Measurements from ENCODE around the gene OARD1.
"Not testable (repeated sequence)": the region's sequence is repeated elsewhere in the genome, so short reads cannot be mapped to it uniquely, and the experiment has no call there.

Gene OARD1, protein sequence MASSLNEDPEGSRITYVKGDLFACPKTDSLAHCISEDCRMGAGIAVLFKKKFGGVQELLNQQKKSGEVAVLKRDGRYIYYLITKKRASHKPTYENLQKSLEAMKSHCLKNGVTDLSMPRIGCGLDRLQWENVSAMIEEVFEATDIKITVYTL

DNA sequence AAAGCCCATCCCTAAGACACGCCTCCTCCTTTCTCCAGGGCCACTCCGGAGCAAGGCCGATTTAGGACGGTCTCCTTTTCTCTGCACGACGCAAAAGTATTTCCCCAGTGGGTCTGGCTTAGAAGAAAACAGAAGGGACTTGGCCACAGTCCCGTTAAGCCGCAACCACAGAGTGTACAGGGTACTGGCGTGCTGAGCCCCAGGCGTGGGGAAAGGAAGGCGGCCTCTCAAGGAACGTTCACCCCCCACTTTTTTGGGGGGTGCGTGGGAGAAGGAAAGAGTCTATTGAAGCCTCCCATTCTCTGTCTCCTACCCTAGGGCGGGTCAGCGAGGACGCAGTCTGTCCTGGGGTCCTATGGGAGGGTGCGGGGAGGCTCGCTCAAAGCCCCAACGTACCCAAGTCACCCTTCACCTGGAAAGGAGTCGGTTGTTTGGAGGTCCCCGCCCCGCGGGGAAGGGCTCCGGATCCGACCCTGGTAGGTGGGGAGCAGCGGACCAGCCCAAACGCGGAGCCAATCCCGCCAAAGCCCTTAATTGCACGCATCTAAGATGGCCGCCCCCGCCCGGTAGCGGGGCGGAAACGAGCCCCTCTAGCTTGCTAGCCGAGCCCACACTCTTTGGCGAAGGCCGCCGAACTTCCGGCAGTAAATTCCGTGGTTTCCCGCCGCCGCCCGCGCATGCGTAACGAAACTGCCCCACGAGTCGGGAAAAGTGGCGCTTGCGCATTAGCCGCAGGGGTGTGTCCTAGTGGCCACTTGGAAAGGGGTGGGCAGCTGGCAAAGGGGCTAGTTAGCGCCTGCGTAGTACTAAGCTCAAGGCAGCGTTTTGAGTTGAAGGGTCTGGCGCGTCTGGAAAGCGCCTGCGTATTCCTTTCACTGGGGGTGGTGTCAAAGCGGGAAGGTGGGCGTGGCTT is at the start of gene OARD1:
Gene OARD1 (minus strand): TSS at position 434 of the 913 bp plus-strand sequence. CDS start 722 bp downstream, outside the sequence.
- DNase-seq (ENCODE audit: low read depth), result peak; percentile 99

DNA sequence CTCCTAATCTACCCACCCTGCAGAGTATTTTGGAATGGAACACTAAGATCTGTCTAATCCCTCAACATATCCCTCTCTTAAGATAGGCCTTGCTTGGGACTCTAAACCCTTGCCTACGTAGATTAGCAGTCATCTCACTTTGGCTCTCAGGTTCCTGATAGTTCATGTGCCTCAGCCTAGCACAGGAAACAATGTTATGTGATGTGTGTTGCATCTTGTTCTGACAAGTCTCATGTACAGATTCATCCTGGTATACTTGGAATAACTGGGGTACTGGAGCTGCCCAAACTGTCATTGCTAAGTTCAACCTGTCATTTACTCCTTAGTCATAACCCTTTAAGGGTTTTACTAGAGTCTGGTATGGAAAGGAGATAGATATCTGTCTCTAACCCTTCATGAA is 47.9 kb upstream of the OARD1 start:
- DNase-seq (ENCODE audit: low read depth), result no peak

DNA sequence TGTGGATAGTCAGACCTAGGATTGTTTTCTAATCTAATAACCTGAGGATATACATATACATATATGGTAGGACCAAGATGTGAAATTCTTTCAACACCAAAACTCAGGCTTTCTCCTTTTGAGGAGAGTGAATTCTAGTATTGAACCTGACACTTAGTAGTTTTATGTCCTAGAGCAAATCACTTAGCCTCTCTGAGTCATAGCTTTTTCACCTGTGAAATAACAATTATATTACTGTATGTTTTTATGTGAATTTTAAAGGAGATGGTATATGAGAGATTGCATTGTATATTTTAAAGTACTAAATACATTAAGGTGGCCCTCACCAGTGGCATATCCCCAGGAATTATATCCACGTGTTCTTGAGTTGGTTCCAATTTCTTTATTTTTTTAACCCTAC is 47.4 kb upstream of the OARD1 start:
- no peak for DNase-seq (ENCODE audit: low read depth)

DNA sequence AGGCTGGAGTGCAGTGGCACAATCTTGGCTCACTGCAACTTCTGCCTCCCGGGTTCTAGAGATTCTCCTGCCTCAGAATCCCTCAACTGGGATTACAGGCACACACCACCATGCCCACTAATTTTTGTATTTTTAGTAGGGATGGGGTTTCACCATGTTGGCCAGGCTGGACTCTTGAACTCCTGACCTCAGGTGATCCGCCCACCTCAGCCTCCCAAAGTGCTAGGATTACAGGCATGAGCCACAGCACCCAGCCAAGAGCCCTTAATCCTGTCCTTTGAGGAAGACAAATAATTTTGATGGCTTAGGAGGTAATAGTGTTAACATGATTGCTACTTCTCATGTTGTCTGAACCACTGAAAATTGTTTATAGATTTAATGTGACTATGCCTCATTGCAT is 42.9 kb upstream of the OARD1 start:
- DNase-seq (ENCODE audit: low read depth), result not testable (repeated sequence)

DNA sequence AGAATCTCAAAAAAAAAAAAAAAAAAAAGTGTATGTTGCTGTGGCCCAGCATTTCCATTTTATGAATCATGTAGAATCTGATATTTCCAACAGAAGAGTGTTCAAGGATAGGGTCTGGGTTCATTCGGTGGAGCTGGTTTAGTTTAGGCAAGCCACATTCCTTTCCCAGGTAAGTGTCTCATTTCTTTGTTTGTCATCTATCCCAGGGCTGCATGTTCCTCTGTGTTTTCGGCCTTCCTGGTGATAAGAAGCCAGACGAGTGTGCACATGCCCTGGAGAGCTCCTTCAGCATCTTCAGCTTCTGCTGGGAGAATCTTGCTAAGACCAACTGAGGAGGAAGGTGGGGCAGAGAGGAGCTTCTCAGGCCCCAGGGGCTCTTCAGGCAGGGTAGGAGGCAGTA is 38.9 kb upstream of the OARD1 start:
- DNase-seq (ENCODE audit: low read depth), result no peak

DNA sequence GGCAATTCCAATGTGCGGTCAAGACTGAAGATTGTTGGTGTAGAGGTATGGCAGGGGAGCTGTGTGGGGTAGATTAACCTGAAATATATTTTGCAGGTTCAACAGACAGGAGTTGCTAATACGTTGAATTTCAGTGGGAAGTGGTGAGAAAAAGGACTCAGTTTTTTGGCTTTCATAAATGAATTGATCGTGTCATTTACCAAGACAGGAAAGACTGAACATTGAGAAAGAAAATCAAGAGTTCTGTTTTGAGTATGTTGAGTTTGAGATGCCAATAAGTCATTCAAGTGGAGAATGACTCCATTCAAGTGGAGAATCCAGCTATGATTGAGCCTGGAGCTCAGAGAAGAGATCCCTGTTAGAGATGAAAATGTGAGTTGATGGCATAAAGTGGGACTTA is 31.7 kb upstream of the OARD1 start:
- DNase-seq (ENCODE audit: low read depth), result no peak

DNA sequence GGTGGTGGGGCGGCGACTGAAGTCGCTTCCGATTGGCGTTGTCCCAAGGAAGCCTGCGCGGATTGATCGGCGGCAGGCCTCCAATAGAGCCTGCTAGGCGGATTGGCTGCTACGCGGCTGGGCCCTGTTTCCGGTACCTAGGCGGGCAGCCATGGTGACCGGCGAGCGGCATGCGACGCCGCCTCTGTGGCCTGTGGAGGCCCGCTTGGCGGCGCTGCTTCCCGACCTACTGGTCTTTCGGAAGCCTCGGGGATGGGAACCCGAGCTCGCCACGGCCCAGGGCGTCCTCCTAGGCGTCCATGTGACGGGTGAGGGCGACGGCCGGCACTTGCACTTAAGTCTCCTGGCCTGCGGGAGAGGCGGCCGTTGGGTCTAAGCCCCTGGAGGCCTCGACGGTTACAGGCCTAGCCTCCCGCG is 28.7 kb upstream of the OARD1 start:
- DNase-seq (ENCODE audit: low read depth), result no peak

DNA sequence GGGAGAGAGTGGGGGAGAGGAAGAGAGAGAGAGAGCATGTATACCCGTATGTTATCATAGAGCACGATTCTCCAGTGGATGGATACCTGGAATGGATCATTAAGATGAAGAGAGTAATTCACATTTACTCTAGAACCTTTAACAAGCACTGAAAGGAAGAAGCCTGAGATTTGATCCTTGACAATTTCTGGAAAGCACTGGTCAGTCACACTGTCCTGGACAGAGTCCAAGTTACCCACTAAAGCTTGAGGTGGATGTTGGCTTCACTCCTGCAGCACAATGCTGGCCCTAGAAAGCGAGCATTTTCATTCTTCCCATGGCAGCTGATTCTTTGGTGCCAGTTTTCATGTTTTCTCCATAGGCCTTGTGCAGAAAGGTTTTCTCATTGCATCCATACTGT is 26.2 kb upstream of the OARD1 start:
- DNase-seq (ENCODE audit: low read depth), result no peak

DNA sequence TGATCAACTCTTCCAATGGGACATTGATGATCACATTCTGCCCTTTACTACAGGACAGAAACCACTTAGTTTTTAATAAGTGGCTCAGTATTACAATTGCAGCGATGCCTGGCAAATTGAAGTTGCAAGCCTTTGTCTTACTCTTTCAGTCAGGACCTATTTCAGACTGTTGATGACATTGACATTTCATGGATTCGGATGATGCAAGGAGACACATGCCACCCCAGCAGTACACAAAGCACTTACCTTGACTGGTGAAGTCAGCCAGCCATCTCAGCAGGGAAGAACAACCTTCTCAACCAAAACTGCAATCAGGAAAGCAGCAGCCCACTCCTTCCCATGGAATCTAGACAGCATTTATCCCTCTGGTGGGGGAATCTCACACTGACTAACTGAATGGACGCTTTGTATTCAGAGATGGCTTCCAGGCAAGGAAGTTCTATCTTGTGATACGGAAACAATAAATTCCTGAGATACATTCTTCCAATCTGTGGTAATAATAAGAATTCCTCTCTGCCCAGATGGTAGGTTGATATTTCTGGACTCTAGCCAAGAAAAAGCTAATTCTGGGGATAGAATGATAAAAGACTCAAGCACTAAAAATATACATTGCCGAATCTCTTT is 25.4 kb upstream of the OARD1 start:
- DNase-seq (ENCODE audit: low read depth), result no peak

DNA sequence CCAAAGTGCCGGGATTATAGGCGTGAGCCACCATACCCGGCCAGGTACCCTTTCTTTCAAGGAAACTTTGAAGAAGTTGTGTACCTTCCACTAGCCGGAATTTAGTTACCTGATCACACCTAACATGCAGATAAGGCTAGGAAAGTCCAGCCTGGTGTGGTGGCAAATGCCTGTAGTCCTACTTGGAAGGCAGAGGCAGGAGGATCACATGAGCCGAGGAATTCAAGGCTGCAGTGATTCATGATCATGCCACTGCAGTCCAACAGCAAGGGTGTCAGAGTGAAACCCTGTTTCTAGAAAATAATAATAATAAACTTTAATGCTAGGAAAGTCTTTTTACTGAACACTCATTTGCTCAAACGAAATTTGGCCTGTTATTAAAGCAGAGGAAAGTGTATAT is 21.6 kb upstream of the OARD1 start:
- no peak for DNase-seq (ENCODE audit: low read depth)

DNA sequence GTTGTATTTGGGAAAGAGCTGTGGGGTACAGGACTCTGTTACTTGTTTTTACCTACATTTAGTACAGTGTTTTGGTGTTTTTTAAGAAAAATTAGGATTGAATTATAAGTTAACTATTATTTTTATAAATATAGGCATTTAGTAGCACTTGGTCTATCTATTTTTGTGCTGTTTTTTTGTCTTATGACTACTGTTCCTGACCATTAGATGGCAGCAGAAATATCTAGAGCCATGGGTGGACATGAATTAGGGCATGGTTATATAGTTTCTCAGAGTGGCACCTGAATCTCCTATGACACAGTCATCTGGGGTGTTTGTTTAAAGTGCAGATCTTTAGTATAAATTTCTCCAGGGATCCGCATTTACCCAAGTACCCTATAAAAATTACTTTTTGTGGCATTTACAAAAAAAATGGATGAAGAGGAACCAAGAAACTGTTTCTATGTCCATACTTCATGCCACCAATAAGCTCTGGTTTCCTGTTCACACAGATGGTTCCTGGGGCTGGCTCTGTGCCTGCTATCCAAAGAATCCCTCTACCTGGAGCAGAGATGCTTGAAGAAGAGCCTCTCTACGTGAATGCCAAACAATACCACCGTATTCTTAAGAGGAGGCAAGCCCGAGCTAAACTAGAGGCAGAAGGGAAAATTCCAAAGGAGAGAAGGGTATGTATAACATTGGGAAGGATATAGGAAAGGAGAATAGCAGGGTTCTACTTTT is 20.4 kb upstream of the OARD1 start:
- no peak for DNase-seq (ENCODE audit: low read depth)

DNA sequence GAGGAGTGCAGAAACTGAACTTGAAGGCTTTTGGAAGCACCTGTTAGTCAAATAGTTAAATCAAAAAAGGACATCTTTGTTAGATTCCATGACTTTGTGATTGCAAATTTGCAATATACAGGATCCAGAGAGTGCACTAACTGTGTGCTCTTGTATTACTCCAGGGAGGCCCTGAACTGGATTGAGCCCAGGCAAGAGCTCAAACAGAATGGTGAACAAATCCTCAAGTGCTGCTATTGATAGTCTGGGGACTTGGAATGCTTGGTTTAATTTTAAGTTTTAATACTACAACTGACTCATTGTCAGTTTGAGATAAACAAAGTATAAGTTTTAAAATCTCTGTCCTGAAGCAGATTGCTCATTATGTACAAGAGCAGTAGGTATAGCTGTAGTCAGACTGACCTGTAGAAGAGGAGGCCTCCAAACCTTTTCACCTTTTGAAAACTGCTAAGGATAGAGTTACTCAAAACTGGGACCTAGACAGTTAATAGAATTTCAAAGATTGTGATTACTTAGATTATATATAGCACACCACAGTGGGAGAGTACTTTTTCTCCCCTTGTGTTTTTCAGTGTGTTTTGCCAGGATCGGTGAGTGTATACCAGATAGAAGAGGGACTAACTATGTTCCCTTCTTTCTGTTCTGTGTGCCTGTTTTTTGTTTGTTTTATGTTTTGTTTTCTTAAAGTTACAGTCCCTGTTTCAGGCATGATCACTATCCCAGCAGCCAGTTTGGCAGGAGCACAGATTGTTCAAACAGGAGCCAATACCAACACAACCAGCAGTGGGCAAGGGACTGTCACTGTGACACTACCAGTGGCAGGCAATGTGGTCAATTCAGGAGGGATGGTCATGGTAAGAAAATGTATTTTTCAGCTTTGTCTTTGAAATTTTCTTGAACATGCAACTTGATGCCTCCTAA is 18.9 kb upstream of the OARD1 start:
- no peak for DNase-seq (ENCODE audit: low read depth)

DNA sequence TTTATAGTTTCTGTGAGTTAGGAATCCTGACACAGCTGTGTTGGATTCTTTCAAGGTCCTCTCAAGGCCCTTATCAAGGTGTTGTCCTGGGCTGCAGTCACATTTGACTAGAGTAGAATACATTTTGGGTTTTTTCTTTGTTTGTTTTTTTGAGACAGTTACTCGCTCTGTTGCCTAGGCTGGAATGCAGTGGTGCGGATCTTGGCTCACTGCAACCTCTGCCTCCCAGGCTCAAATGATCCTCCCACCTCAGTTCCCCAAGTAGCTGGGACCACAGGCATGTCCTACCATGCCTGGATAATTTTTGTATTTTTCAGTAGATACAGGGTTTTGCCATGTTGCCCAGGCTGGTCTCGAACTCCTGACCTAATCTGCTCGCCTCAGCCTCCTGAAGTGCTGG is 16.3 kb upstream of the OARD1 start:
- no peak for DNase-seq (ENCODE audit: low read depth)

DNA sequence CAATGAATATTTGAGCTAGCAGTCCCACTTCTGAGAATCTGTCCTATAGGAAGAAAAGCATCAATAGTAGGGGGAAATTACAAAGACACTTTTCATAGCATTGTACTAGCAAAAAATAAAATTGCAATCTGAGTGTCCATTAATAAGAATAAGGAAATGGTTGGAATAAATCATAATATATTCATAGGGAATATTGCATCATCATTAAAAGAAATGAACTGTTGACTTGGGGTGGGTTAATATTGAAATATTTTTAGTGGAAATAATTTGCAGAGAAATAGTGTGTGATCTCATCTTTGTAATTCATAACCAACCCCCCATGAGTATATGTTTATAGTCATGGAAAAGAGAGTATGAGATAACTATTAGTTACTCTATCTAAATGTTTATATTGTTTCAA is 13.0 kb upstream of the OARD1 start:
- DNase-seq (ENCODE audit: low read depth), result no peak

DNA sequence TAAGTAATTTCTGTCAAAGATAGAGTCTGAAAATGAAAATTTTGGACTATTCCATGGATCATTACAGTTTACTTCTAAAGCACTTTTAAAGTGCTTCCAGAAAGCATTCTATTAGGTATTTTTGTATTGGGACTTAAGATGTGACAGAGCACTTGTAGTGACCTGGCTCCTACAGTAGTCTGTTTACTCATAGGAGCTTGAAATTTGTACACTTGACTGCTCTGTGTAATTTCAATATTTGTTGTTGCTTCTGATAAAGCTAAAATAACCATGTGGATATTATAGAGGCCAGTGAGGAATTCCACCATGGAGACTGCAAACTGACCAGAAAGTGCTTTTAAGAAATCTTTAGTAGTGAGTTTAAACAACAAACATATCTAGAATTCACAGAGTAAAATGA is 10.9 kb upstream of the OARD1 start:
- no peak for DNase-seq (ENCODE audit: low read depth)

DNA sequence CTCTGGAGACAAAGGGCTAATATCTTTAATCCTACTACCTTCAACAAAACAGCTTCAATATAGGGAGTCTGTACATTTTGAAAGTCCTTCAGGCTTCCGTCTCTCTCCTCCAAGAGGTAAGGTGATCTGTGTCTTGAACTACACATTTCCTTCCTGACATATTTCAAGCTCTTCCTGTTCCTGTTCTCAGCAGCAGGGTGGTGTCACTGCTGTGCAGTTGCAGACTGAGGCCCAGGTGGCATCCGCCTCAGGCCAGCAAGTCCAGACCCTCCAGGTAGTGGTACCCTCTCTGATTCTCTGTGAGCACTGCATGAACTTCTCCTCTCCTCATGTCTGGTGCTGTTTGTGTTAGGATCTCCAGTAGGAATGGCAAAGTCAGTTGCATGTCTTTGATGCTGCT is 8.5 kb upstream of the OARD1 start:
- no peak for DNase-seq (ENCODE audit: low read depth)

DNA sequence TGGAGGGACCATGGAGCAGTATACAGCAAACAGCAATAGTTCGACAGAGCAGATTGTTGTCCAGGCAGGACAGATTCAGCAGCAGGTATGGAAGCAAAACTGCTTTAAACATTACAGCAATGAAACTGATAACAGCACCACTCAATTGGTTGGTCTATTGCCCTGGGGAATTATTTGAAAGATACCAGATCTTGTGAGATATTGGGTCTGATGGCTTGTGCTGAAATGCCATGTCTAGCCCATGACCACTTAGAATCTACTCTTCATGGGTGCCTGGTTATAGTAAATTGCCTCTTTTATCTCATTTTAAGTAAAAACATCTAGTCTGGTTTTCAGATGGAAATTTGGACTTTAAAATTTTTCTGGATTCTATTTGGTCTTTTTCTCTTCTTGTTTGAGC is 6.9 kb upstream of the OARD1 start:
- no peak for DNase-seq (ENCODE audit: low read depth)

DNA sequence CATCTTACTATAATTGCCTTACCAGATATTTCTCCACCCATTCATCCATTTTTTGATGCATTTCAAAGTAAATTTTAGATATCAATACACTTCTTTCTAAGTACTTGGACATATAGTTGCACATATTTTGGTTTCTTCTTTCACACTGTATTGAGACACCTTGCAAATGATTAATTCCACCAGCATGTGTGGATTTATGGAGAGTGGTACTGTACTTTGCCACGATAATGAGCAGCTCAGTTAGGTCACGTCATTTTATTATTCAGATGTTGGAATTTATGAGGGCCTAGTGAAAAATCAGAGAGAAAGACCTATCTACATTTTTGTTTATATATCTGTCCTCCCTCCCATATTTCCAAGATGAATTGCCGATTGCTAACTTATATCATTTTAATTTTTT is 5.9 kb upstream of the OARD1 start:
- DNase-seq (ENCODE audit: low read depth), result no peak

DNA sequence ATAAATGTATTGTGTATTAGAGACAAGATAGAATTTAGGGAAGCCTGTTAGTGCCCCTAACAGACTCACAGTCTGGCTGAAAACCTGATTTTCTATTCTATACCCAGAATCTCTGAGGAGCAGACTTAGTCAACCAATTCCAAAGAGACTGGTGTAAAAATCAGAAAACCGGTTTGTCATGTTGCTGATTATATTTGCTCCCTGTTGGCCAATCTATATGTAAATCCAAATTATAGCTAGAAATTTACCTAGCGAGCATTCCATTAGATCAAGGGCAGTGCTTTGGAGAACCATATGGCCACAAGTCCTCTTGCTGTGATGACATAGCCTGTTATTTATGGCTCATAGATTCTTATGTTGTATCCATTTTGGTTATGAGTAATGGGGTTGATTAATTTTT is 5.4 kb upstream of the OARD1 start:
- no peak for DNase-seq (ENCODE audit: low read depth)

DNA sequence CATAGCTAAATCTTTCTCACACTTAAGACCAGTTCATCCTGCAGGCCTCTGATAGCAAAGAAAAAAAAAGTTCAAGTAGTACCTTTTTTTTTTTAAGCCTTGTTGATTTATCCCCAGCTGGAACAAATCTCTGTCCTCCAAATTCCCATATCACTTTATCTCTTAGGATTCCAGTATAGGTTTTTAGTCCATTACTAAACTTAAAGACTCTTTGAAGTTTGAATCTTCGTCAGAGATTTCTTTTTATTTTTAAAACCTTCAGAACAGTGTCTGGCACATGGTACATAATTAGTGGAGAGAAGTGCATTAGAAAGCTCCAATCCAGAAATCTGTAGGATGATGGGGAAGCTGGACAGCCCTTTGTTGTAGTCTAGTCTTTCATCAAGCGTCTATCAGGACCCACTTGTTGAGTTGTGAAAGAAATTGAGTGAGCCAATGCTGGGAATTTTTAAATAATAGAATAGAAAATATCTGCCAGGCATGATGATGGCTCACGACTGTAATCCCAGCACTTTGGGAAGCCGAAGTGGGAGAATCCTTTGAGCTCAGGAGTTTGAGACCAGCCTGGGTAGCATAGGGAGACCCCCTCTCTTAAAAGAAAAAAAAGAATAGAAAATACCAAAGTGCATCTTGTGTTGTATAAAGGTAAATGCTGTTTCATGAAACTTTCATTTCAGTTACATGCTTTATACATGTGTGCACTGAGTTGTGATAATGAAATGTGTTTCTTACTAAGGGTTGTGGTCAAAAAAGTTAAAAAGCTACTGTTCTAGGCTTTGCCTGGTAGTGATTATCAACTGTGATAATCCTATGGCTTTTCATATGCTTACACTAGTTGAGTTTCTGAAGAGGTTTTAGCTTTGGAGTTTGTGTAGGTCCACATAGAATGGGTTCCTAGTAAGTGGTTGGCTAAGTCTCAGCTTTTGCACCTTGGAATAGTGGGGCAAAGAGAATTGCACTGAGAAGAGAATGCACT is 3.8 kb upstream of the OARD1 start:
- no peak for DNase-seq (ENCODE audit: low read depth)

All from stimulated activated CD8-positive, alpha-beta memory T cell treated with anti-CD3 and anti-CD28 coated beads, Interleukin-15, amount 100 ng/mL, for 1 hour (primary cell).